Neural crest cell (in vitro differentiated cells): ENCODE measurements around the gene ACVR1C. TPM values are rescaled to one million over a fixed set of nuclear protein-coding genes. Genes with fewer than 3 reads are reported as not detected.
"Not testable (repeated sequence)": the region's sequence is repeated elsewhere in the genome, so short reads cannot be mapped to it uniquely, and the experiment has no call there.

Experiments used
- DNase-seq: peaks from one replicate; pipeline ENCODE4 v3.0.0; 2021; ENCODE audit warnings: low read depth, mixed read lengths, low spot score
- H3K27ac Mint-ChIP-seq: one replicate; pipeline ENCODE4 v1.8.0; 2021; ENCODE audit warnings: mild to moderate bottlenecking, mixed read lengths; ENCODE audit not compliant: unreplicated experiment
- H3K27me3 Mint-ChIP-seq: 2 replicates; pipeline ENCODE4 v1.8.0; 2021; ENCODE audit warnings: low read depth, mild to moderate bottlenecking, mixed read lengths
- H3K36me3 Mint-ChIP-seq: 2 replicates; pipeline ENCODE4 v1.8.0; 2021; ENCODE audit warnings: low read depth, mild to moderate bottlenecking, mixed read lengths
- H3K4me1 Mint-ChIP-seq: 2 replicates; pipeline ENCODE4 v1.8.0; 2021; ENCODE audit warnings: mixed read lengths
- H3K4me3 Mint-ChIP-seq: one replicate; pipeline ENCODE4 v1.8.0; 2021; ENCODE audit warnings: mild to moderate bottlenecking, mixed read lengths
- H3K9me3 Mint-ChIP-seq: 2 replicates; pipeline ENCODE4 v1.8.0; 2021; ENCODE audit warnings: mixed read lengths
- total RNA-seq: library from RNA; stranded (reverse); gene quantifications from 2 replicates; pipeline ENCODE4 v1.2.1, GENCODE V29; 2021
- TF ChIP-seq, protein P1 (sequence below): fragments of 200-600 bp; sonication (generic); conservative IDR thresholded peaks from 2 replicates; pipeline ENCODE4 v1.5.0; 2021; ENCODE audit warnings: antibody characterized with exemption, mild to moderate bottlenecking

ACVR1C gene
- total RNA-seq, 1 donor from 2014 or later = 0.26 TPM

DNA sequence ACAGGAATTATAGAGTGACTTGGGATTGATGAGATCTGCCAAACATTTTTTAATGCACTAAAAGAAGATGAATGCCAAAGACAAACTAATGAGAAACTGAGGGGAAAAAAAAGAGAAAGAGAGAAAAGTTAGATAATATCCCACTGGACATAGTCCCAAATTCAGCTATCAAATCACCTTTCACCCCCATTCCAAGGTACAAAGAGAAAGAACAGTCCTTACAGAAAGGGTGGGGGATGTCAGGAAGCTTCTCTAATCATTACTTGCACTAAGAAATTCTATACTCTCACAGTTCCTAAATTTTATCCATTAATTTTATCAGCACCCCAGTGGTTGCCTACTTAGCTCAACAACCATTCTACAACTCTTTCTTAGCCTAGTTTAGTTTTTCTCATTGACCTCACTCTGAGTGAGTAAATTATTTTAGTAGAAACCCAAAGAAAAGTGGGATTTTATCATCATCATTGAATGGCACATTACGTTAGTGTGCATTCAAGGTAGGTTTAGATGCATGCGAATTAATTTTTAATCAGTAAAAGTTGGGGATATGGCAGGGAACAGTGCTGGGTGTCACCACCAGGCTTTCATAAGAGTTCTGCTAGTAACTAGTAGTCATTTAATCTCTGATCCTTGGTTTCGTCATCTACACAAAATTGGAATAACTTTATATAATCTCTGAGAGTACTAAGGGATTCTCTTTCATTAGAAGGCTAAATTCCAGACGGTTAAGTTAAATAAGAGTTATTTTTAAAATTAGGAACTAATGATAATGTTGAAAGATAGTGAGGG, 99.5 kb downstream of the ACVR1C start:
- H3K4me3 Mint-ChIP-seq = no peak overlapping the region
- no peak for DNase-seq
- H3K4me1 Mint-ChIP-seq = no peaks in the 10 kb centered on the region
- no peaks in the 10 kb centered on the region for H3K36me3 Mint-ChIP-seq
- TF ChIP-seq, protein P1, sequence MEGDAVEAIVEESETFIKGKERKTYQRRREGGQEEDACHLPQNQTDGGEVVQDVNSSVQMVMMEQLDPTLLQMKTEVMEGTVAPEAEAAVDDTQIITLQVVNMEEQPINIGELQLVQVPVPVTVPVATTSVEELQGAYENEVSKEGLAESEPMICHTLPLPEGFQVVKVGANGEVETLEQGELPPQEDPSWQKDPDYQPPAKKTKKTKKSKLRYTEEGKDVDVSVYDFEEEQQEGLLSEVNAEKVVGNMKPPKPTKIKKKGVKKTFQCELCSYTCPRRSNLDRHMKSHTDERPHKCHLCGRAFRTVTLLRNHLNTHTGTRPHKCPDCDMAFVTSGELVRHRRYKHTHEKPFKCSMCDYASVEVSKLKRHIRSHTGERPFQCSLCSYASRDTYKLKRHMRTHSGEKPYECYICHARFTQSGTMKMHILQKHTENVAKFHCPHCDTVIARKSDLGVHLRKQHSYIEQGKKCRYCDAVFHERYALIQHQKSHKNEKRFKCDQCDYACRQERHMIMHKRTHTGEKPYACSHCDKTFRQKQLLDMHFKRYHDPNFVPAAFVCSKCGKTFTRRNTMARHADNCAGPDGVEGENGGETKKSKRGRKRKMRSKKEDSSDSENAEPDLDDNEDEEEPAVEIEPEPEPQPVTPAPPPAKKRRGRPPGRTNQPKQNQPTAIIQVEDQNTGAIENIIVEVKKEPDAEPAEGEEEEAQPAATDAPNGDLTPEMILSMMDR = no peak
- H3K9me3 Mint-ChIP-seq = no peaks in the 10 kb centered on the region
- H3K27ac Mint-ChIP-seq = no peak overlapping the region
- H3K27me3 Mint-ChIP-seq = no peaks in the 10 kb centered on the region

DNA sequence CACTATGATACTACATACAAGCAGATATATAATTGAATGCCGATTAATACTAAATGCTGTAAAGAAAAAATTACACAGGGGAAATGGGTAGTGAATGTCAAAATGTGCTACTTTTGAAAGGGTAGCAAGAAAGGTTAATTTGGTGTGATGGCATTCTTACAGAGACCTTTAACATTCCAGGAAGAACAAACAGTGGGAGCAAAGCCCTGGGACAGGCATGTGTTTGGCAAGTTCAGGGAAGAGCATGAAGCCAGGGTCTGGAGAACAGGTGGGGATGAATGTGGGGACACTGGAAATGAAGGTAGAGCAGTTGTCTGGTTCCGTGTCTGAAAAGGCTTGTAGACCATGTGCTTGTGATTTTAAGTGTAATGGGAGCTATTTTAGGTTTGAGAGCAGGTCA, 102.6 kb downstream of the ACVR1C start:
- DNase-seq = no peak
- Mint-ChIP-seq H3K9me3 (no peaks in the 10 kb centered on the region), H3K4me3 (no peak overlapping the region), H3K27me3 (no peaks in the 10 kb centered on the region), H3K4me1 (peaks cover 10% of the 10 kb centered on the region), H3K36me3 (no peaks in the 10 kb centered on the region), H3K27ac (no peak overlapping the region)
- TF ChIP-seq, protein P1 = no peak

DNA sequence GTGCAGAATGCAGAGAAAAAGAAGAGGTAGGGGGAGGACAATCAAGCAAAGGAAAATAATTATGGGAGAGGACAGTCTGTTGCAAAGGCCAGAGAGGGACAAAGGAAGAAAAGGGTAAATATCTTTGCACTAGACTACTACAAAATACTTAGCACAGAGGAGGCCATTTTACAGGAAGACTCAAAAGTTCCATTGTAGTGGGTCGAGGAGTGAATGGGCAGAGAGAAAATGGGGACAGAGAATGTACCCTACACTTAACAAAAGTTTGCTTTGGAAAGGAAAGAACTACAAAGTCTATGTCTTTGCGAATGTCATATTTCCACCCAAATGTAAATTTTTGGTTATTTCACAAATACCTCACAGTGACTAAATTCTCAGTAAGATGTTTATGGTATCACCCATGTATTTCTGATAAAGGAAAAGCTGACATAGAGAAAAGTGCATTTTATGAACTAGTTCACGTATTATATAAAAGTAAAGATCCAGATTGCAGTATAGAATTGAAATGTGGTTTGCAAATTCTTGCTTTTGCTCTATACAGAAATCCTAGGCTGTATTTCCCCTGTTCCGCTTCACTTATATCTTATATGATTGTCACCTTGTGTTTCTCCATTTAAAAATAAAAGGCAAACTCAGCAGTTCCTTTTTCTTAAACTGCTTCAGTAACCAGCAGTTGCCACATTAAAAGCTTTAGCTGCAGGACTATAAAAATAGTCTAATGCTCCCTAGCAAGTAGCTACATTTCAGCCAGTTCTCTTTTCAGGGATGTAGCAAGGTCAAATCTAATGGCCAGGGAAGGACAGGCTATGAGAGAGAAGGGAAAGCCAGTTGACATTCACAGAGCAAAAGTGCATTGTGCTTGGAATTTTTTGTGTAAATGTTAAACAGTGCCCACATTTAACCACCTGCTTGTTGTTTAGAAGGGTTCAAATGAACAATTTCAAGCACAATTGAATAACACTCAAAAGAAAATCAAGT, 105.1 kb downstream of the ACVR1C start:
- peaks cover 10% of the 10 kb centered on the region for H3K4me1 Mint-ChIP-seq
- no peaks in the 10 kb centered on the region for H3K9me3 Mint-ChIP-seq
- no peak for DNase-seq
- TF ChIP-seq, protein P1 = no peak
- H3K27ac Mint-ChIP-seq = no peak overlapping the region
- H3K36me3 Mint-ChIP-seq = no peaks in the 10 kb centered on the region
- H3K4me3 Mint-ChIP-seq = no peak overlapping the region
- H3K27me3 Mint-ChIP-seq = no peaks in the 10 kb centered on the region

DNA sequence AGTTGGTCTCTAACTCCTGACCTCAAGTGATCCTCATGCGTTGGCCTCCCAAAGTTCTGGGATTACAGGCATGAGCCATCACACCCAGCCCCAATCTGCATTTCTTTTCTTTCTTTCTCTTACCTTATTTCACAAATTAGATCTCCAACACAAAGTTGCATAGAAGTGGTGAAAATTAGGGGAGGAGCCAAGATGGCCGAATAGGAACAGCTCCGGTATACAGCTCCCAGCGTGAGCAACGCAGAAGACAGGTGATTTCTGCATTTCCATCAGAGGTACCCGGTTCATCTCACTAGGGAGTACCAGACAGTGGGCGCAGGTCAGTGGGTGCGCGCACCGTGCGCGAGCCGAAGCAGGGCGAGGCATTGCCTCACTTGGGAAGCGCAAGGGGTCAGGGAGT, 113.7 kb downstream of the ACVR1C start:
- H3K9me3 Mint-ChIP-seq, H3K4me3 Mint-ChIP-seq, DNase-seq, H3K27me3 Mint-ChIP-seq, H3K4me1 Mint-ChIP-seq, H3K36me3 Mint-ChIP-seq: not testable (repeated sequence)
- peak overlapping the region; percentile 27 for H3K27ac Mint-ChIP-seq

DNA sequence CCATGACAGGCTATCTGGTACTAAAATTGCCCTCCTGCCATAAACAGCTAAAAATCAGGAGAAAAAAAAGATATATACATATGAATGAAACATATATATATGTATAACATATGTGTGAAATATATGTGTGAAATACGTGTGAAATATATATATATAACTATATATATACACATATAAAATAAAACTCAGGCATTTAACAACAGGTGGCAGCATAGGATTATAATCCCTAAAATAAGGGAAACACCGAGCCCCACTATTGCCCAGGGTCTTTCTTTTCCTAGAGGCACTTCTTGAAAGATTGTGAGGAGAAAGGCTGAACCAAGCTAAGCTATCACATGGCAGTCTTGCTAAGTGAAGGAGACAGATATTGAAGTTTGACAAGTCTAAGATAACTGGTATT, 118.9 kb downstream of the ACVR1C start:
- Mint-ChIP-seq H3K9me3 (peaks cover 3% of the 10 kb centered on the region), H3K36me3 (no peaks in the 10 kb centered on the region), H3K27ac (no peak overlapping the region), H3K27me3 (peaks cover 7% of the 10 kb centered on the region), H3K4me1 (no peaks in the 10 kb centered on the region), H3K4me3 (no peak overlapping the region)
- no peak for DNase-seq
- TF ChIP-seq, protein P1 = no peak
